Loucy (cell line): ENCODE measurements around the gene SLC9A9.
"Not testable (repeated sequence)": the region's sequence is repeated elsewhere in the genome, so short reads cannot be mapped to it uniquely, and the experiment has no call there.

Source experiments
- H2AFZ ChIP-seq: fragments of 200-600 bp; sonication (generic); 2 replicates; pipeline ENCODE4 v1.6.0; 2016; ENCODE audit warnings: antibody characterized with exemption, mild to moderate bottlenecking, low read length, moderate library complexity
- H3F3A ChIP-seq: fragments of 200-600 bp; 2 replicates; pipeline ENCODE4 v1.6.0; 2016; ENCODE audit warnings: antibody characterized with exemption, low read depth, mild to moderate bottlenecking
- H3K27me3 ChIP-seq: fragments of 200-600 bp; sonication (generic); 2 replicates; pipeline ENCODE4 v1.6.1; 2014; ENCODE audit warnings: low read length, mild to moderate bottlenecking; ENCODE audit not compliant: insufficient read depth, poor library complexity, severe bottlenecking
- H3K36me3 ChIP-seq: fragments of 200-600 bp; sonication (generic); 2 replicates; pipeline ENCODE4 v1.6.1; 2016; ENCODE audit warnings: low read length; ENCODE audit not compliant: insufficient read depth
- H3K4me1 ChIP-seq: fragments of 200-600 bp; sonication (generic); 2 replicates; pipeline ENCODE4 v1.5.1; 2014; ENCODE audit warnings: low read length, mild to moderate bottlenecking; ENCODE audit not compliant: insufficient read depth, poor library complexity, severe bottlenecking
- H3K4me2 ChIP-seq: fragments of 200-600 bp; sonication (generic); 2 replicates; pipeline ENCODE4 v1.6.0; 2014; ENCODE audit warnings: antibody characterized with exemption, low read length, low read depth, mild to moderate bottlenecking; ENCODE audit not compliant: poor library complexity, severe bottlenecking
- H3K4me3 ChIP-seq: fragments of 200-600 bp; sonication (generic); 2 replicates; pipeline ENCODE4 v1.5.1; 2014; ENCODE audit warnings: low read length, mild to moderate bottlenecking, mixed read lengths; ENCODE audit not compliant: poor library complexity, severe bottlenecking
- H3K79me2 ChIP-seq: fragments of 200-600 bp; sonication (generic); 2 replicates; pipeline ENCODE4 v1.6.1; 2014; ENCODE audit warnings: low read length; ENCODE audit not compliant: insufficient read depth
- H3K9ac ChIP-seq: fragments of 200-600 bp; sonication (generic); 2 replicates; pipeline ENCODE4 v1.6.0; 2014; ENCODE audit warnings: mild to moderate bottlenecking, low read depth, low read length, moderate library complexity; ENCODE audit not compliant: poor library complexity, severe bottlenecking
- H3K9me2 ChIP-seq: fragments of 200-600 bp; sonication (generic); replicated peaks from 2 replicates; pipeline ENCODE4 v1.6.1; 2016; ENCODE audit warnings: low read depth, low read length, mixed read lengths
- H3K9me3 ChIP-seq: fragments of 200-600 bp; sonication (generic); 2 replicates; pipeline ENCODE4 v1.6.1; 2014; ENCODE audit warnings: mild to moderate bottlenecking, antibody characterized with exemption, low read length, low read depth; ENCODE audit not compliant: insufficient read depth
- H4K20me1 ChIP-seq: fragments of 200-600 bp; sonication (generic); 2 replicates; pipeline ENCODE4 v1.6.0; 2014; ENCODE audit warnings: antibody characterized with exemption, low read length, mild to moderate bottlenecking; ENCODE audit not compliant: insufficient read depth, poor library complexity, severe bottlenecking
- CTCF ChIP-seq: fragments of 200-600 bp; sonication (generic); conservative IDR thresholded peaks from 2 replicates; pipeline ENCODE4 v1.5.1; 2014; ENCODE audit warnings: mild to moderate bottlenecking, antibody characterized with exemption, low read length
- EZH2phosphoT487 ChIP-seq: fragments of 200-600 bp; IDR thresholded peaks from 2 replicates; pipeline ENCODE4 v1.6.1; 2018; ENCODE audit warnings: antibody characterized with exemption, mild to moderate bottlenecking, moderate library complexity, borderline replicate concordance

The SLC9A9 gene

GRCh38 chr3:143699424-143699823, 148.8 kb downstream of the SLC9A9 start:
- Histone ChIP-seq H3K9me3 (no peaks in the 10 kb centered on the region), H3K27me3 (no peaks in the 10 kb centered on the region), H3K4me3 (no peak overlapping the region), H3K79me2 (no peaks in the 10 kb centered on the region), H3F3A (no peaks in the 10 kb centered on the region), H3K9ac (no peak overlapping the region), H3K9me2 (no peaks in the 10 kb centered on the region), H3K36me3 (no peaks in the 10 kb centered on the region), H4K20me1 (no peaks in the 10 kb centered on the region), H3K4me1 (peaks cover 9% of the 10 kb centered on the region), H2AFZ (no peak overlapping the region), H3K4me2 (no peak overlapping the region)
- TF ChIP-seq CTCF (no peak), EZH2phosphoT487 (no peak)

GRCh38 chr3:143698682-143699303, 149.5 kb downstream of the SLC9A9 start:
- no peaks in the 10 kb centered on the region for H3K79me2 ChIP-seq
- TF ChIP-seq CTCF (no peak), EZH2phosphoT487 (no peak)
- no peaks in the 10 kb centered on the region for H3K27me3 ChIP-seq
- H3K9me3 ChIP-seq = no peaks in the 10 kb centered on the region
- peak overlapping the region; percentile 51 for H3K4me2 ChIP-seq
- H2AFZ ChIP-seq = no peak overlapping the region
- no peaks in the 10 kb centered on the region for H4K20me1 ChIP-seq
- H3K9me2 ChIP-seq = no peaks in the 10 kb centered on the region
- H3K36me3 ChIP-seq = no peaks in the 10 kb centered on the region
- no peaks in the 10 kb centered on the region for H3F3A ChIP-seq
- peaks cover 9% of the 10 kb centered on the region for H3K4me1 ChIP-seq
- no peak overlapping the region for H3K9ac ChIP-seq
- H3K4me3 ChIP-seq = no peak overlapping the region

GRCh38 chr3:143697975-143698374, 150.3 kb downstream of the SLC9A9 start:
- H4K20me1 ChIP-seq = no peaks in the 10 kb centered on the region
- no peak overlapping the region for H2AFZ ChIP-seq
- H3K36me3 ChIP-seq = no peaks in the 10 kb centered on the region
- no peaks in the 10 kb centered on the region for H3K79me2 ChIP-seq
- no peak overlapping the region for H3K9ac ChIP-seq
- no peaks in the 10 kb centered on the region for H3K9me2 ChIP-seq
- H3F3A ChIP-seq = no peaks in the 10 kb centered on the region
- no peak overlapping the region for H3K4me3 ChIP-seq
- no peak overlapping the region for H3K4me2 ChIP-seq
- peaks cover 9% of the 10 kb centered on the region for H3K4me1 ChIP-seq
- H3K27me3 ChIP-seq = no peaks in the 10 kb centered on the region
- no peaks in the 10 kb centered on the region for H3K9me3 ChIP-seq
- TF ChIP-seq EZH2phosphoT487 = no peak
- peak; percentile 24; the same call in 1 of the 2 replicates for TF ChIP-seq CTCF

- H3F3A ChIP-seq, H2AFZ ChIP-seq, H3K4me3 ChIP-seq, H3K9me2 ChIP-seq, H3K79me2 ChIP-seq, H3K4me2 ChIP-seq, H3K27me3 ChIP-seq, H3K9ac ChIP-seq, H4K20me1 ChIP-seq, H3K4me1 ChIP-seq, H3K9me3 ChIP-seq, H3K36me3 ChIP-seq: not testable (repeated sequence)
Observed at GRCh38 chr3:143695333-143695732, 152.9 kb downstream of the SLC9A9 start.
